Left renal pelvis (tissue), 4 donors: ENCODE results near the gene TGIF2. TPM values are rescaled to one million over a fixed set of nuclear protein-coding genes. Genes with fewer than 3 reads are reported as not detected.
A peak's percentile ranks its signal among the peaks of the same experiment; 100 is the strongest.

Experiments used
- DNase-seq, 4 donors: peaks; one replicate each; pipeline ENCODE4 v3.0.0-alpha.2; 2013; ENCODE audit warnings: low read depth in 4 of 4, low spot score in 3 of 4
- polyA plus RNA-seq, 4 donors: library from polyadenylated mRNA; unstranded; fragments of 120-200 nt; gene quantifications; one replicate each; pipeline ENCODE4 v1.2.1, GENCODE V29; 2013; ENCODE audit not compliant: insufficient read length in 4 of 4

The TGIF2 gene
- polyA plus RNA-seq: 10 to 100 TPM; 56.2 to 60.2 (median 58.6) TPM

GRCh38 chr20:36573103-36573797, at the start of gene TGIF2:
TGIF2 (plus strand) TSS chr20:36573597; CDS start chr20:36578775, 5,178 bp downstream.
- peak in 3 of 4 donors; percentile 86 to 91 (median 89) for DNase-seq

GRCh38 chr20:36525620-36526365, 47.6 kb upstream of the TGIF2 start:
- DNase-seq: no peak

GRCh38 chr20:36526521-36527011, 46.8 kb upstream of the TGIF2 start:
- DNase-seq: no peak

GRCh38 chr20:36527331-36528125, 45.9 kb upstream of the TGIF2 start:
- no peak for DNase-seq

GRCh38 chr20:36528176-36528874, 45.1 kb upstream of the TGIF2 start:
- no peak for DNase-seq

- DNase-seq: no peak
Measured at GRCh38 chr20:36528875-36529417, 44.5 kb upstream of the TGIF2 start.

- DNase-seq: no peak
Measured at GRCh38 chr20:36532388-36532787, 41.0 kb upstream of the TGIF2 start.

- no peak for DNase-seq
Measured at GRCh38 chr20:36532822-36533221, 40.6 kb upstream of the TGIF2 start.

- no peak for DNase-seq
Measured at GRCh38 chr20:36538026-36538722, 35.2 kb upstream of the TGIF2 start.

GRCh38 chr20:36540551-36541211, 32.7 kb upstream of the TGIF2 start:
- DNase-seq: no peak

- no peak for DNase-seq
Measured at GRCh38 chr20:36541227-36541767, 32.1 kb upstream of the TGIF2 start, which contains the start of gene MYL9. MYL9 (plus strand) TSS chr20:36541519; CDS start chr20:36544885, 3,366 bp downstream.

GRCh38 chr20:36541768-36542488, 31.5 kb upstream of the TGIF2 start:
- DNase-seq: no peak

- DNase-seq: no peak
Measured at GRCh38 chr20:36542516-36543183, 30.7 kb upstream of the TGIF2 start.

- no peak for DNase-seq
Measured at GRCh38 chr20:36543184-36544133, 29.9 kb upstream of the TGIF2 start.

GRCh38 chr20:36544134-36545018, 29.0 kb upstream of the TGIF2 start:
- DNase-seq: no peak
